CD4-positive, alpha-beta T cell (primary cell): ENCODE data around the gene ARSH. TPM values are rescaled to one million over a fixed set of nuclear protein-coding genes. Genes with fewer than 3 reads are reported as not detected.
"Not testable (repeated sequence)": the region's sequence is repeated elsewhere in the genome, so short reads cannot be mapped to it uniquely, and the experiment has no call there.

Source experiments
- ATAC-seq: fragments of 200-7000 bp; cut with Tn5 transposase; one replicate; pipeline ENCODE4 v1.10.0; 2022; ENCODE audit warnings: mild to moderate bottlenecking; ENCODE audit not compliant: poor library complexity
- CTCF ChIA-PET: fragments of 350-600 bp; sonication (Branson Sonifier 250); formaldehyde crosslinking; loops from one replicate; lab custom pipeline; 2021; ENCODE audit warnings: antibody characterized with exemption, inconsistent platforms; lab: Charles Lee
- POLR2A ChIA-PET: fragments of 350-600 bp; sonication (Branson Sonifier 250); formaldehyde crosslinking; loops from one replicate; lab custom pipeline; 2021; ENCODE audit warnings: antibody characterized with exemption, inconsistent platforms; lab: Charles Lee
- DNase-seq, 14 experiments: peaks; one replicate each; pipeline ENCODE4 v3.0.0-alpha.2; 2013 to 2020; ENCODE audit warnings: mixed read lengths in 2 of 14
- H3K27ac ChIP-seq, 2 donors: one replicate each; pipeline versions ENCODE4 v1.5.1 to v1.7.0; 2013; ENCODE audit warnings: low read length in 2 of 2, low read depth in 1 of 2, mild to moderate bottlenecking in 1 of 2
- H3K27me3 ChIP-seq, 2 experiments: 1 replicate in 1 of 2; 2 replicates in 1 of 2; pipeline versions ENCODE4 v1.6.1 to v1.7.0; 2013; ENCODE audit warnings: low read length in 2 of 2, control low read depth in 1 of 2, mild to moderate bottlenecking in 1 of 2, moderate library complexity in 1 of 2; ENCODE audit not compliant: insufficient read depth in 2 of 2, control insufficient read depth in 1 of 2
- H3K36me3 ChIP-seq: one replicate; pipeline ENCODE4 v1.6.1; 2013; ENCODE audit warnings: low read length, control low read depth; ENCODE audit not compliant: insufficient read depth
- H3K4me1 ChIP-seq: one replicate; pipeline ENCODE4 v1.6.1; 2013; ENCODE audit warnings: low read length, control low read depth; ENCODE audit not compliant: insufficient read depth
- H3K4me3 ChIP-seq: one replicate; pipeline ENCODE4 v1.5.1; 2013; ENCODE audit warnings: mild to moderate bottlenecking, low read length, moderate library complexity
- H3K9me3 ChIP-seq, 2 experiments: 1 replicate in 1 of 2; 2 replicates in 1 of 2; pipeline versions ENCODE4 v1.6.1 to v1.7.0; 2013; ENCODE audit warnings: low read length in 2 of 2, mild to moderate bottlenecking in 2 of 2, control low read depth in 1 of 2, moderate library complexity in 1 of 2; ENCODE audit not compliant: control insufficient read depth in 1 of 2, insufficient read depth in 1 of 2
- H3K27ac Mint-ChIP-seq: one replicate; pipeline ENCODE4 v1.8.0; 2020; ENCODE audit warnings: mixed read lengths
- H3K27me3 Mint-ChIP-seq: one replicate; pipeline ENCODE4 v1.8.0; 2021; ENCODE audit warnings: mixed read lengths
- H3K36me3 Mint-ChIP-seq: one replicate; pipeline ENCODE4 v1.8.0; 2021; ENCODE audit warnings: low read depth, mixed read lengths
- H3K4me1 Mint-ChIP-seq: one replicate; pipeline ENCODE4 v1.8.0; 2021; ENCODE audit warnings: low read depth, mixed read lengths
- H3K4me3 Mint-ChIP-seq: one replicate; pipeline ENCODE4 v1.8.0; 2020; ENCODE audit warnings: mild to moderate bottlenecking, mixed read lengths
- H3K9me3 Mint-ChIP-seq: one replicate; pipeline ENCODE4 v1.8.0; 2020; ENCODE audit warnings: mixed read lengths
- intact Hi-C, 2 experiments: fragments of 100-400 bp; cut with DNase I in 1 of 2; cut with micrococcal nuclease in 1 of 2; formaldehyde crosslinking; loops; one replicate each; pipeline versions ENCODE4 v1.15.1 to v1.9.0; 2023 to 2025; cut with DNase I, micrococcal nuclease
- total RNA-seq, 174 experiments: library from RNA in 2 of 174; stranded (reverse) in 2 of 174; gene quantifications; one replicate each; pipeline ENCODE4 v1.2.3 and lab custom pipeline; 2021 to 2026
- TF ChIP-seq, protein P1 (sequence below): fragments of 200-600 bp; IDR thresholded peaks from one replicate; pipeline ENCODE4 v1.8.0; 2022; ENCODE audit warnings: antibody characterized with exemption, mild to moderate bottlenecking

ARSH gene
- total RNA-seq, 2 experiments from 2014 or later, result not detected

DNA sequence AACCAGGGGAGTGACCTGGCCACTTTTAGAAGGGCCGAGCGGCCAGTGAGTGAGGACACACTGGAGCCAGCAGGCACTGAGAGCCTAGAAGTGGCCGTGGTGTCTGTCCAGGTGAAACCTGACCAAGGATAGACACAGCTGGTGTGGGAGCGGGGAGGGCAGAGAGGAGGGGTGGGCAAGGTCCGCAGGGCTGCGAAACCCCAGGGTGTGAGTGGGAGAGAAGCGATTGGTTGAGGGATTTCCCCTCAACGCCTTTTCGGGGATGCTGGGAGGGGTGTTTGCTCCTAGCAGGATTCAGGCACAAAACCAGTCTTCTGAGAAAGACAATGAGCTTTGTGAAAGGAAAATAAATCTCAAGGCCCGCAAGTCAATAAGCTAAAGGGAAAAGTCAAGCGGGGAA lies 44.0 kb upstream of the ARSH start:
- Histone ChIP-seq H3K4me1 (no peaks in the 10 kb centered on the region), H3K27ac (no peak overlapping the region), H3K4me3 (no peak overlapping the region), H3K36me3 (no peaks in the 10 kb centered on the region), H3K9me3 (no peaks in the 10 kb centered on the region), H3K27me3 (no peaks in the 10 kb centered on the region)
- DNase-seq (no peak), ATAC-seq (no peak)
- POLR2A ChIA-PET, result no interaction called here
- intact Hi-C loops, result no loop called here
- Mint-ChIP-seq H3K4me1 (no peaks in the 10 kb centered on the region), H3K27ac (no peak overlapping the region), H3K9me3 (no peaks in the 10 kb centered on the region), H3K36me3 (no peaks in the 10 kb centered on the region), H3K27me3 (peaks cover 3% of the 10 kb centered on the region), H3K4me3 (no peak overlapping the region)
- TF ChIP-seq, protein P1, sequence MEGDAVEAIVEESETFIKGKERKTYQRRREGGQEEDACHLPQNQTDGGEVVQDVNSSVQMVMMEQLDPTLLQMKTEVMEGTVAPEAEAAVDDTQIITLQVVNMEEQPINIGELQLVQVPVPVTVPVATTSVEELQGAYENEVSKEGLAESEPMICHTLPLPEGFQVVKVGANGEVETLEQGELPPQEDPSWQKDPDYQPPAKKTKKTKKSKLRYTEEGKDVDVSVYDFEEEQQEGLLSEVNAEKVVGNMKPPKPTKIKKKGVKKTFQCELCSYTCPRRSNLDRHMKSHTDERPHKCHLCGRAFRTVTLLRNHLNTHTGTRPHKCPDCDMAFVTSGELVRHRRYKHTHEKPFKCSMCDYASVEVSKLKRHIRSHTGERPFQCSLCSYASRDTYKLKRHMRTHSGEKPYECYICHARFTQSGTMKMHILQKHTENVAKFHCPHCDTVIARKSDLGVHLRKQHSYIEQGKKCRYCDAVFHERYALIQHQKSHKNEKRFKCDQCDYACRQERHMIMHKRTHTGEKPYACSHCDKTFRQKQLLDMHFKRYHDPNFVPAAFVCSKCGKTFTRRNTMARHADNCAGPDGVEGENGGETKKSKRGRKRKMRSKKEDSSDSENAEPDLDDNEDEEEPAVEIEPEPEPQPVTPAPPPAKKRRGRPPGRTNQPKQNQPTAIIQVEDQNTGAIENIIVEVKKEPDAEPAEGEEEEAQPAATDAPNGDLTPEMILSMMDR, result no peak
- CTCF ChIA-PET, result no interaction called here

DNA sequence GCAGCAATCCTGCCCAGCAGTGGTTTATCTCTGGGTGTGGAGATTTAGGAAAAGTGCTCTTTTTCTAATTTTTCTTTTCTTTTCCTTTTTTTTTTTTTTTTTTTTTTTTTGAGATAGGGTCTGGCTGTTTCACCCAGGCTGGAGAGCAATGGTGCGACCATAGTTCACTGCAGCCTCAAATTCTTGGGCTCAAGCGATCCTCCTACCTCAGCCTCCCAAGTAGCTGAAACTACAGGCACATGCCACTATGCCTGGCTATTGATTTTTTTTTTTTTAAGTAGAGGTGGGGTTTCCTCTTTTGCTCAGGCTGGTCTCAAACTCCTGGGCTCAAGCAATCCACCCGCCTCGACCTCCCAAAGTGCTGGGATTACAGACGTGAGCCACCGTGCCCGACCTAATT lies 42.9 kb upstream of the ARSH start:
- POLR2A ChIA-PET, ATAC-seq, H3K4me1 Mint-ChIP-seq: not testable (repeated sequence)

DNA sequence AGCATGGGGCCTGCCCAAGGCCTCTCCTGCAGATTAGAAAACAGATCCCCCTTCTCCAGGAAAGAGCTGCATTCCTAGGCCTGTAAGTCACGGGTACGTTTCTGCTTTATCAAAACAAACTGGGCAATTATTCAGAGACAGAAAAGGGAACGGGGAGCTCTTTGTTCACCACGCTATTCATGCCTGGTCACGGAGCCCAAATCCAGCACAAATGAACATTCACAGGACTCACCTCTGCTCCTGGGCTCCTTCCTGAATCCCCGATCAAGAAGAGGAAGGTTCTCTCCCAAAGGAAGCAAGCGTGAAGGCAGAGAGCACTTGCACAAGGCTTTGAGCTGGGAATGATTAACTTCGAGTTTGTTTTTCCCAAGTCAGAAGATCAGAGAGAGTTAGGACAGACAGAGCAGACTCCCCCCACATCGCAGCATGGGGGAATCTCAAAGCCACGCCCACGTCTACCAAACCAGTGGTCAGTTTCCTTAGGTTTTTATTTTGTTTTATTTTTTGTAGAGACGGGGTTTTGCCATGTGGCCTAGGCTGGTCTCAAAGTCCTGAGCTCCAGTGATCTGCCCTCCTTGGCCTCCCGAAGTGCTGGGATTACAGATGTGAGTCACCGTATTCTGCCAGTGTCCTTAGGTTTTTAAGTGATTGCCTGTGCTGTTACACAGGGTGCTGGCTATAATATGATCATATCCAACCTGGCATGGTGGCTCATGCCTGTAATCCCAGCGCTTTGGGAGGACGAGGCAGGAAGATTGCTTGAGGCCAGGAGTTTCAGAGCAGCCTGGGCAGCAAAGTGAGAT lies 42.2 kb upstream of the ARSH start:
- H3K27ac Mint-ChIP-seq, H3K4me3 Mint-ChIP-seq, H3K36me3 Mint-ChIP-seq, H3K4me1 ChIP-seq, H3K27me3 ChIP-seq, DNase-seq, H3K27me3 Mint-ChIP-seq, ATAC-seq, H3K4me3 ChIP-seq, H3K4me1 Mint-ChIP-seq, H3K36me3 ChIP-seq, intact Hi-C loops, H3K9me3 Mint-ChIP-seq, H3K27ac ChIP-seq, POLR2A ChIA-PET, H3K9me3 ChIP-seq, CTCF ChIA-PET: not testable (repeated sequence)

More for the DNA sequence above, 42.9 kb upstream of the ARSH start:
- H3K27ac ChIP-seq, H3K4me1 ChIP-seq, H3K4me3 Mint-ChIP-seq, H3K9me3 Mint-ChIP-seq, H3K36me3 Mint-ChIP-seq, CTCF ChIA-PET, H3K9me3 ChIP-seq, H3K36me3 ChIP-seq, intact Hi-C loops, H3K27me3 ChIP-seq, H3K27ac Mint-ChIP-seq, DNase-seq, H3K4me3 ChIP-seq, H3K27me3 Mint-ChIP-seq: not testable (repeated sequence)

DNA sequence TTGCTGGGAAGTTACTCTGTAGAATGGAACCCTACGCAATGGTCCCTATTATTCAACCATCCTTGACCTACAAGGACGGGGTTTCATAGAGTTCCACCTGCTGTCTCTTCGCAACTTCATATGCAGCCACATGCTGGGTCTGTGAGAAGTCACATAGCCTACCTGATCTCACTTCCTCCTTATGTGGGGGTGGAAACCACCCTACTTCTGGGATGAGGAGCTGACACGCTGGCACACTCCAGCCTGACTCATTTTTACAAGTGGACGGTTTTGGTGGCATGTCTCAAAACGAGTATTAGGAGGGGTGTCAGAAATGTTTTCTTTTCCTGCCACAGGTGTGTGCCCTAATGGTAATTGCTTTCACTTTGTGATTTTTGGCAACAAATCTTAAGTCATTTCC lies 40.4 kb upstream of the ARSH start:
- Histone ChIP-seq H3K9me3 (no peaks in the 10 kb centered on the region), H3K4me3 (no peak overlapping the region), H3K27ac (no peak overlapping the region), H3K27me3 (no peaks in the 10 kb centered on the region), H3K4me1 (no peaks in the 10 kb centered on the region), H3K36me3 (no peaks in the 10 kb centered on the region)
- no peaks in the 10 kb centered on the region for H3K9me3 Mint-ChIP-seq
- ATAC-seq (no peak), DNase-seq (peak in 2 of 14 experiments; percentile 3 to 7)
- peaks cover 6% of the 10 kb centered on the region for H3K4me1 Mint-ChIP-seq
- H3K27ac Mint-ChIP-seq, result no peak overlapping the region
- H3K4me3 Mint-ChIP-seq, result no peak overlapping the region
- CTCF ChIA-PET, result no interaction called here
- no peaks in the 10 kb centered on the region for H3K27me3 Mint-ChIP-seq
- intact Hi-C loops, result no loop called here
- TF ChIP-seq, protein P1, result no peak
- POLR2A ChIA-PET, result no interaction called here
- no peaks in the 10 kb centered on the region for H3K36me3 Mint-ChIP-seq
